Measurements from ENCODE around the gene ABHD17A. TPM values are rescaled to one million over a fixed set of nuclear protein-coding genes. Genes with fewer than 3 reads are reported as not detected.
A peak's percentile ranks its signal among the peaks of the same experiment; 100 is the strongest.

ABHD17A gene
- total RNA-seq, 3 donors from 2014 or later, result 62.4 to 81.3 (median 76.0) TPM

DNA sequence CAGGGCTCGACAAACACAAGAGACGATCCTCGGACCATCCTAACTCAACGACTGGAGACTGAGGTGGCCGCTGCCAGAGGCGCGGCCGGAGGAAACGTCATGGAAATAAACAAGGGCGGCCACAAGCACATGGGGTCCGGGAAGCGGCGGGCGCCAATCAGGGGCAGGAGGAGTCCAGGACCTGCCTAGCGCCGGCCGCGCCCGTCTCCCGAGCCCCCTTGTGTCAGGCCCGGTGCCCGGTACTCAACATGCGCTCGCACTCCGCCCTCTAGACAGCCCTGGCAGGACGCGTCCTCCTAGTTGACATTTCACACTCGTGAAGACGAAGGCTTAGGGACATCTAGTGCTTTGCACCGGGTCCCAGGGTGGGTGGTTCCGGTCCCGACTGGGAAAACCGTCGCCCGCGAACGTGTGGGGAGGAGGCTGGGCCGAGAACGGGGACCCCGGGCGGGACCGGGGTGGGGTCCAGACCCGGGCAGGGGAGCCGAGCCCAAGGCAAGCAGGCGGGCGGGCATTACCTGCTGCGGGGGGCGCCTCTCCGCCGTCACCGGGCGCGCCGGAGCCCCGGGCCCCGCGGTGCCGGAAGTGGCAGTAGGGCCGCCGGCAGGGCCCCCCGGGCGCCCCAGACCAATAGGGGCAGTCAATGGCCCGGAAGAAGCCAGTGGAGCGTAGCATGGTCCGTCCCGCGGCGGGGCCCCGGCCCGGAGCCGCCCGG is 37.5 kb downstream of the ABHD17A start:
- intact Hi-C loops (cut with DNase I; ENCODE audit: low total_unique reads), result no loop called here
- Histone ChIP-seq H3K27ac (peak overlapping the region; percentile 98 to 99), H3K36me3 (no peaks in the 10 kb centered on the region), H3K9me3 (no peaks in the 10 kb centered on the region), H3K4me3 (peak overlapping the region; percentile 99 to 100 (median 100)), H3K27me3 (no peaks in the 10 kb centered on the region), H3K4me1 (peaks cover 25 to 48% of the 10 kb centered on the region in 2 donors)
- no peak for DNase-seq (ENCODE audit: low spot score in 2 of 2)
- TF ChIP-seq POLR2AphosphoS5 (IDR thresholded peaks at IDR 0.05) (no peak), POLR2A (IDR thresholded peaks at IDR 0.05) (no peak), CTCF (IDR thresholded peaks at IDR 0.05) (no peak)

GRCh38 chr19:1847348-1847683 is 38.0 kb downstream of the ABHD17A start:
- intact Hi-C loops (cut with DNase I; ENCODE audit: low total_unique reads), result no loop called here
- no peaks in the 10 kb centered on the region for H3K36me3 ChIP-seq
- DNase-seq (ENCODE audit: low spot score in 2 of 2), result no peak
- no peaks in the 10 kb centered on the region for H3K9me3 ChIP-seq
- peak overlapping the region in 1 of 2 donors; percentile 99 for H3K27ac ChIP-seq
- H3K27me3 ChIP-seq, result no peaks in the 10 kb centered on the region
- peak overlapping the region; percentile 99 to 100 (median 100) for H3K4me3 ChIP-seq
- peaks cover 30 to 51% of the 10 kb centered on the region in 2 donors for H3K4me1 ChIP-seq
- TF ChIP-seq POLR2AphosphoS5 (IDR thresholded peaks at IDR 0.05), result no peak
- no peak for TF ChIP-seq CTCF (IDR thresholded peaks at IDR 0.05)
- no peak for TF ChIP-seq POLR2A (IDR thresholded peaks at IDR 0.05)

- TF ChIP-seq CTCF (IDR thresholded peaks at IDR 0.05), result no peak
- no peak for TF ChIP-seq POLR2AphosphoS5 (IDR thresholded peaks at IDR 0.05)
- no peak for TF ChIP-seq POLR2A (IDR thresholded peaks at IDR 0.05)
- peaks cover 33 to 47% of the 10 kb centered on the region in 2 donors for H3K4me1 ChIP-seq
- H3K36me3 ChIP-seq, result no peaks in the 10 kb centered on the region
- no peak for DNase-seq (ENCODE audit: low spot score in 2 of 2)
- H3K4me3 ChIP-seq, result peak overlapping the region; percentile 99 to 100 (median 100)
- H3K27me3 ChIP-seq, result no peaks in the 10 kb centered on the region
- intact Hi-C loops (cut with DNase I; ENCODE audit: low total_unique reads), result no loop called here
- H3K9me3 ChIP-seq, result no peaks in the 10 kb centered on the region
- H3K27ac ChIP-seq, result no peak overlapping the region
Observed at GRCh38 chr19:1846517-1847204, 38.6 kb downstream of the ABHD17A start.

DNA sequence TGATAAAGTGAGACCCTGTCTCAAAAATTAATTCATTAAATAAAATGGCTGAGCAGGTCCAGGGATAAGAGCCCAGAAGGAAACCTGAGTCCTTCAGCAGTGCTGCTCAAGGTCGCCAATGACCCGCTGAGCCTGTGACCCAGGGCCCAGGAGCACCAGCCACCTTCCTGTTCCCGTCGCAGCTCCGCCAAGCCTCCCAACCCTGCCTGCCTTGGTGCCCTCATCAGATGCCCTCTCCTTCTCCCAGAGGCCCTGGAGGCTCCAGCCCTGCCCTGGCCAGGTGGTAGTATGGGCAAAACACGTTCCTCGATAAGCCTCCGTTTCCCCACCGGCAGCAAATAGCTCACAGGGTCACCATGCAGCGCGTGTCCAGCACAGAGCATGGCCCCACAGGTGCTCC is 39.7 kb downstream of the ABHD17A start:
- no peak for DNase-seq (ENCODE audit: low spot score in 2 of 2)
- TF ChIP-seq POLR2AphosphoS5 (IDR thresholded peaks at IDR 0.05) (no peak), POLR2A (IDR thresholded peaks at IDR 0.05) (no peak), CTCF (IDR thresholded peaks at IDR 0.05) (no peak)
- Histone ChIP-seq H3K27ac (no peak overlapping the region), H3K4me3 (peak overlapping the region in 1 of 3 donors; percentile 100), H3K4me1 (peaks cover 38 to 47% of the 10 kb centered on the region in 2 donors), H3K9me3 (no peaks in the 10 kb centered on the region), H3K36me3 (no peaks in the 10 kb centered on the region), H3K27me3 (no peaks in the 10 kb centered on the region)
- intact Hi-C loops (cut with DNase I; ENCODE audit: low total_unique reads), result no loop called here

DNA sequence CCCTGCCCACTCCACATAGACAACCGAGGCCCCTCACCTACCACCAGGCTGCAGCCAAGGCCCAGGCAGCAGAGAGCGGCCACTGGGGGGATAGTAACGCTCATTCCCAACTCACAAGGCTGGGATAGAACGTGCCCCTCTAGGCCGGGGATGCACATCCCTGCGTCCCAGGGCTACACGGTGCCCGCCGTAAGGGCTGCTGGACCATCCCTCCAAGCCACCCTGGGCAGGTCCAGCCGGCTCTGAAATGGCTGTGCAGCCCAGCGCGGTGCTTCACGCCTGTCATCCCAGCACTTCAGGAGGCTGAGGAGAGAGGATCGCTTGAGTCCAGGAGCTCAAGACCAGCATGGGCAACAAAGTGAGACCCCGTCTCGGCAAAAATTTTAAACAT is 40.2 kb downstream of the ABHD17A start:
- no peak for DNase-seq (ENCODE audit: low spot score in 2 of 2)
- TF ChIP-seq CTCF (IDR thresholded peaks at IDR 0.05) (no peak), POLR2A (IDR thresholded peaks at IDR 0.05) (no peak), POLR2AphosphoS5 (IDR thresholded peaks at IDR 0.05) (no peak)
- H3K36me3 ChIP-seq, result no peaks in the 10 kb centered on the region
- H3K9me3 ChIP-seq, result no peaks in the 10 kb centered on the region
- intact Hi-C loops (cut with DNase I; ENCODE audit: low total_unique reads), result no loop called here
- no peak overlapping the region for H3K4me3 ChIP-seq
- H3K27me3 ChIP-seq, result no peaks in the 10 kb centered on the region
- peaks cover 38 to 49% of the 10 kb centered on the region in 2 donors for H3K4me1 ChIP-seq
- H3K27ac ChIP-seq, result no peak overlapping the region
